Osteoblast (primary cell): ENCODE measurements around the gene DCC. TPM values are rescaled to one million over a fixed set of nuclear protein-coding genes. Genes with fewer than 3 reads are reported as not detected.

Experiments
- DNase-seq: peaks from one replicate; pipeline ENCODE4 v3.0.0; 2011; ENCODE audit warnings: low spot score, mixed read lengths; ENCODE audit not compliant: insufficient read length; ENCODE audit errors: missing footprints
- H2AFZ ChIP-seq: 2 replicates; pipeline ENCODE4 v1.6.0; 2011; ENCODE audit warnings: mild to moderate bottlenecking, low read length
- H3K27ac ChIP-seq: 2 replicates; pipeline ENCODE4 v1.5.1; 2011; ENCODE audit warnings: mild to moderate bottlenecking, low read depth, low read length, moderate library complexity
- H3K27me3 ChIP-seq: 2 replicates; pipeline ENCODE4 v1.6.0; 2012; ENCODE audit warnings: mild to moderate bottlenecking, control low read depth, inconsistent platforms, low read length, moderate library complexity; ENCODE audit not compliant: insufficient read depth
- H3K36me3 ChIP-seq: 2 replicates; pipeline ENCODE4 v1.5.1; 2011; ENCODE audit warnings: mild to moderate bottlenecking, low read length, control low read depth, moderate library complexity; ENCODE audit not compliant: insufficient read depth
- H3K4me1 ChIP-seq: 2 replicates; pipeline ENCODE4 v1.5.1; 2011; ENCODE audit warnings: mild to moderate bottlenecking, low read length, control low read depth, moderate library complexity; ENCODE audit not compliant: insufficient read depth
- H3K4me2 ChIP-seq: 2 replicates; pipeline ENCODE4 v1.6.0; 2011; ENCODE audit warnings: mild to moderate bottlenecking, low read length; ENCODE audit not compliant: insufficient read depth
- H3K4me3 ChIP-seq: fragments of 200-600 bp; sonication (generic); 3 replicates; pipeline ENCODE4 v1.5.1; 2012; ENCODE audit warnings: mild to moderate bottlenecking, low read length, inconsistent platforms; ENCODE audit not compliant: insufficient read depth
- H3K79me2 ChIP-seq: 2 replicates; pipeline ENCODE4 v1.6.0; 2012; ENCODE audit warnings: mild to moderate bottlenecking, low read length, control low read depth, inconsistent platforms; ENCODE audit not compliant: insufficient read depth
- H3K9me3 ChIP-seq: 2 replicates; pipeline ENCODE4 v1.5.1; 2011; ENCODE audit warnings: low read depth, low read length, control low read depth
- H4K20me1 ChIP-seq: 2 replicates; pipeline ENCODE4 v1.6.0; 2012; ENCODE audit warnings: mild to moderate bottlenecking, low read length, control low read depth; ENCODE audit not compliant: insufficient read depth
- CTCF ChIP-seq: IDR thresholded peaks from 2 replicates; pipeline ENCODE4 v1.5.1; 2011; ENCODE audit warnings: mild to moderate bottlenecking, low read depth, low read length, moderate library complexity; ENCODE audit errors: extremely low read depth
- total RNA-seq: library from RNA; depleted of rRNA; stranded (reverse); fragments of >200 nt; gene quantifications from 2 replicates; pipeline ENCODE4 v1.2.3, GENCODE V29; 2012

Gene DCC
- total RNA-seq, 1 donor, result not detected

DNA sequence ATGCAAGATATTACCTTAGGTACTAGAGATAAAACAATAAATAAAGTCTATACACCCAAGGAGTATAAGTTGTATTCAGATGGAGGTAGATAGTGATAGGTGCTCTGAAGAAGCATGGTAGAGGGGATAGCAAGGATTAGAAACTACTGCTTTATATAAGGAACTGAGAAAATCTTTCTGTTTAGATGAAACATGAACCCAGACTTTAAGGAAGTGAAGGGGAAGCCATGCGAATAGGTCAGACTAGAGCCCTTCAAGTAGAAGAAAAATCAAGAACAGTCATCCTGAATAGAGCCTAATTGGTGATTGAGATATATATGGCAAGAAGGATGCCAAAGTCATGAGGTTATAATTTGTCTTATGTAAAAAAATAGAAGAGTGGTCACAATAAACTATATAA, 984.4 kb downstream of the DCC start:
- Histone ChIP-seq H3K27ac (no peak overlapping the region), H3K27me3 (no peaks in the 10 kb centered on the region), H4K20me1 (no peaks in the 10 kb centered on the region), H2AFZ (no peak overlapping the region), H3K9me3 (peaks cover 3% of the 10 kb centered on the region), H3K4me3 (no peak overlapping the region), H3K4me1 (no peaks in the 10 kb centered on the region), H3K79me2 (no peaks in the 10 kb centered on the region), H3K4me2 (no peak overlapping the region), H3K36me3 (no peaks in the 10 kb centered on the region)
- no peak for TF ChIP-seq CTCF
- DNase-seq, result no peak

- H2AFZ ChIP-seq, result no peak overlapping the region
- no peaks in the 10 kb centered on the region for H4K20me1 ChIP-seq
- H3K79me2 ChIP-seq, result no peaks in the 10 kb centered on the region
- no peaks in the 10 kb centered on the region for H3K27me3 ChIP-seq
- no peak overlapping the region for H3K27ac ChIP-seq
- TF ChIP-seq CTCF, result no peak
- H3K36me3 ChIP-seq, result no peaks in the 10 kb centered on the region
- no peak overlapping the region for H3K4me3 ChIP-seq
- H3K9me3 ChIP-seq, result peaks cover 2% of the 10 kb centered on the region
- no peak overlapping the region for H3K4me2 ChIP-seq
- no peak for DNase-seq
- no peaks in the 10 kb centered on the region for H3K4me1 ChIP-seq
These were observed 1020.8 kb downstream of the DCC start for GRCh38 chr18:53360501-53361443.

GRCh38 chr18:53375621-53376020, 1035.6 kb downstream of the DCC start:
- Histone ChIP-seq H3K27me3 (no peaks in the 10 kb centered on the region), H3K4me1 (no peaks in the 10 kb centered on the region), H3K36me3 (no peaks in the 10 kb centered on the region), H4K20me1 (no peaks in the 10 kb centered on the region), H3K4me2 (no peak overlapping the region), H3K4me3 (no peak overlapping the region), H3K9me3 (no peaks in the 10 kb centered on the region), H2AFZ (no peak overlapping the region), H3K27ac (no peak overlapping the region), H3K79me2 (no peaks in the 10 kb centered on the region)
- TF ChIP-seq CTCF, result no peak
- DNase-seq, result no peak

- H3K4me1 ChIP-seq, result no peaks in the 10 kb centered on the region
- H3K4me2 ChIP-seq, result no peak overlapping the region
- no peak overlapping the region for H2AFZ ChIP-seq
- no peaks in the 10 kb centered on the region for H3K36me3 ChIP-seq
- no peaks in the 10 kb centered on the region for H3K27me3 ChIP-seq
- no peak for DNase-seq
- no peaks in the 10 kb centered on the region for H4K20me1 ChIP-seq
- H3K27ac ChIP-seq, result no peak overlapping the region
- H3K79me2 ChIP-seq, result no peaks in the 10 kb centered on the region
- H3K4me3 ChIP-seq, result no peak overlapping the region
- H3K9me3 ChIP-seq, result no peaks in the 10 kb centered on the region
- TF ChIP-seq CTCF, result peak; percentile 38
These were observed 1040.2 kb downstream of the DCC start for GRCh38 chr18:53380063-53380639.
